ENCODE measurements around the gene MTHFR. TPM values are rescaled to one million over a fixed set of nuclear protein-coding genes. Genes with fewer than 3 reads are reported as not detected.

Gene MTHFR
- polyA plus RNA-seq, 12 donors: 22.3 to 122 (median 38.6) TPM

- no peak for DNase-seq
These were observed 39.9 kb downstream of the MTHFR start for GRCh38 chr1:11765661-11766428.

GRCh38 chr1:11764519-11764918 lies 41.2 kb downstream of the MTHFR start:
- DNase-seq: no peak

GRCh38 chr1:11764115-11764514 lies 41.6 kb downstream of the MTHFR start:
- no peak for DNase-seq

- no peak for DNase-seq
These were observed 43.8 kb downstream of the MTHFR start, which contains the start of gene C1orf167 for GRCh38 chr1:11761988-11762406. Gene C1orf167, plus strand, starts transcription at chr1:11762193. Its CDS starts 2,208 bp downstream, at chr1:11764401.

GRCh38 chr1:11761285-11761684 lies 44.5 kb downstream of the MTHFR start:
- DNase-seq: no peak

- no peak for DNase-seq
These were observed 46.0 kb downstream of the MTHFR start for GRCh38 chr1:11759791-11760190.

- DNase-seq: no peak
These were observed 48.7 kb downstream of the MTHFR start for GRCh38 chr1:11757047-11757446.

- DNase-seq: no peak
These were observed 52.1 kb downstream of the MTHFR start for GRCh38 chr1:11753555-11754208.

GRCh38 chr1:11752359-11753088 lies 53.2 kb downstream of the MTHFR start:
- no peak for DNase-seq

- no peak for DNase-seq
These were observed 54.7 kb downstream of the MTHFR start for GRCh38 chr1:11751087-11751486.

- DNase-seq: no peak
These were observed 55.8 kb downstream of the MTHFR start for GRCh38 chr1:11749996-11750395.

- no peak for DNase-seq
These were observed 56.5 kb downstream of the MTHFR start for GRCh38 chr1:11749203-11749689.

GRCh38 chr1:11748294-11749202 lies 57.2 kb downstream of the MTHFR start:
- no peak for DNase-seq

GRCh38 chr1:11746795-11747487 lies 58.8 kb downstream of the MTHFR start:
- no peak for DNase-seq

- no peak for DNase-seq
These were observed 59.7 kb downstream of the MTHFR start for GRCh38 chr1:11746092-11746491.

- DNase-seq: no peak
These were observed 61.5 kb downstream of the MTHFR start for GRCh38 chr1:11744287-11744686.

- no peak for DNase-seq
These were observed 63.7 kb downstream of the MTHFR start for GRCh38 chr1:11741919-11742558.

- no peak for DNase-seq
These were observed 64.3 kb downstream of the MTHFR start for GRCh38 chr1:11741482-11741881.

GRCh38 chr1:11740258-11741192 lies 65.2 kb downstream of the MTHFR start:
- no peak for DNase-seq

All from muscle of arm (tissue), 12 donors.